GM21528 (cell line): ENCODE measurements around the gene ABI3BP.
"Not testable (repeated sequence)": the region's sequence is repeated elsewhere in the genome, so short reads cannot be mapped to it uniquely, and the experiment has no call there.

ENCODE experiments used
- ATAC-seq: cut with Tn5 transposase; IDR thresholded peaks from one replicate; pipeline ENCODE4 v1.9.1; 2021; ENCODE audit warnings: mild to moderate bottlenecking, moderate library complexity; ENCODE audit not compliant: unreplicated experiment, low FRiP score

ABI3BP gene, protein sequence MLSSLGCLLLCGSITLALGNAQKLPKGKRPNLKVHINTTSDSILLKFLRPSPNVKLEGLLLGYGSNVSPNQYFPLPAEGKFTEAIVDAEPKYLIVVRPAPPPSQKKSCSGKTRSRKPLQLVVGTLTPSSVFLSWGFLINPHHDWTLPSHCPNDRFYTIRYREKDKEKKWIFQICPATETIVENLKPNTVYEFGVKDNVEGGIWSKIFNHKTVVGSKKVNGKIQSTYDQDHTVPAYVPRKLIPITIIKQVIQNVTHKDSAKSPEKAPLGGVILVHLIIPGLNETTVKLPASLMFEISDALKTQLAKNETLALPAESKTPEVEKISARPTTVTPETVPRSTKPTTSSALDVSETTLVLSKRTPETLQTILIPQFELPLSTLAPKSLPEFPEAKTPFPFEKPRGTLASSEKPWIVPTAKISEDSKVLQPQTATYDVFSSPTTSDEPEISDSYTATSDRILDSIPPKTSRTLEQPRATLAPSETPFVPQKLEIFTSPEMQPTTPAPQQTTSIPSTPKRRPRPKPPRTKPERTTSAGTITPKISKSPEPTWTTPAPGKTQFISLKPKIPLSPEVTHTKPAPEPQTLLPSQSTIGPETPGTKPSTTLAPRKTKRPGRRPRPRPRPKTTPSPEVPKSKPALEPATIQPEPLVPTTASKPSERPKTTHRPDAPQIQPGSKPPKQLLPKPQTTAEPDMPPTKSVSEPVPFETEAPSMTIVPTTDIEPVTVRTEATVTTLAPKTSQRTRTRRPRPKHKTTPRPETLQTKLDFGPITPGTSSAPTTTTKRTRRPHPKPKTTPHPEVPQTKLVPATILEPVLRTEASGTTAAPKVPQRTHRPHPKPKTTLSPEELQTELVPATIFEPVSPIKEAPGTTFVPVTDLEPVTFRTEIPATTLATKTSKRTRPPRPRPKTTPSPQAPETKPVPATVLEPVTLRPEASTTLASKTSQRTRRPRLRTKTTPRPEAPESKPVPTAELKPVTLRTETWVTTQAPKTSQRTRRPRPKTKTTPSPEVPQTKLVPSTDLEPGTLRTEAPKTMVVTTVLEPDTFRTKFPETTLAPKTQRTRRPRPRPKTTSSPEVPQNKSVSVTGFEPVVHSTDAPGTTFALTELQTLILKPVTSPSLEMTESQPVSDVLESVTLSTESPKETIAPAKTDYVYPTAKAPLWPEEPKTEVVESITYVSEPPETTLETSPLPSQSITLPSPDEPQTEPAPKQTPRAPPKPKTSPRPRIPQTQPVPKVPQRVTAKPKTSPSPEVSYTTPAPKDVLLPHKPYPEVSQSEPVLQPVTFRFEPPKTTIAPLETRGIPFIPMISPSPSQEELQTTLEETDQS (N-terminal part only)

DNA sequence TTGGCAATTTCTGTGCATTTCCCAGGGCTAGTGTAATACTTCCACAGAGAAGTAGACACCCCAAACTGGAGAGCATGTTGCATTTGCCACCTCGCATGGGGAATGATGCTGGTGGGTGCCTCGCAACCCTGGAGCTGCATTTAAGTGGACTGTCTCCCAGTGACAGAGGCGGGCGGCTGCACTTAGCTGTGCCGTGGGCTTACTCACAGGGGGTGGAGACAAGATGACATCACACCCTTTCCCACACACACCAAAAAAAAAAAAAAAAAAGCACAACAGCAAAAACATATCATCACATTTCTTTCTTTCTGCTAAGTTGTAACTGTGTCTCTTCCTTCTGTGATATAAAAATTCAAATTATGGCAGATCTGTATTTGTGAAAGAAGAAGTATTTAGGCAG lies at the start of gene ABI3BP:
Gene ABI3BP, minus strand, starts transcription at position 113 of the 400 bp plus-strand sequence. Its CDS starts 37 bp downstream, at position 76.
- no peak for ATAC-seq

DNA sequence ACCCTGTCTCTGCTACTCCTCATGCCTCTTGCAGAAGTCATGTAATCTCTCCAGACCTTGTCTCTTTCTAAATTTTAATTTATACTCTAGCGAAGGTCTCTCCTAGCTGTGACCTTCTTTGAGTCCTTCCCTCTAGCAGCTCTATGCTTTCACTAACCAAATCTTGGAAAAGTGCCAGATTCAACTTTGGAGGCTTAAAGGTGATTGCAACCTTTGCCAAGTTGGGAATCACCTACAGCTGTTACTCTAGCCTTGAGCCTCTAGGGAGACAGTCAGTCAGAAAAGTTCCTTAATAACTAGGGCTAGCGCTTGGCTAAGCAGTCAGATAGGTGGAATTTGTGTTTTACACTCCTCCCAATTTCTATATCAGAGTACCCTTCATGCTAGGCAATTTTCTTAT lies 46.1 kb upstream of the ABI3BP start:
- ATAC-seq: no peak

DNA sequence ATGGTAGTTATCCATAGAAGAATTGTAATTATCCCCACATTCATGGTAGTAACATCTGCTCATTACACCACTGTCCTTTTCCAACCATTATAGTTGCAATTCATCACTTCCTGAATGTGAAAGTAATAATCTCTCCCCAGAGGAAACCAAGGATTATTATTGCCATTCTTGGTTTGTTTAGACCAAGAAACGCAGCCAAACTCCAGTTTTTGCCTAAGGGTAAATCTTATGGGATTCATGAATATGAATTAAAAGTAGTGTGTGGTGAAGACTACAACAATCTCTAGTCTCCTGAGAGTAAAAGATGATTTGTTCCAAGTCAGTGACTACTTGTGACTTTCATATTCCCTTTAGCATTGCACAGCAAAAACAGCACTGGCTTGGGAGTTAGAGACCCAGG lies 45.7 kb upstream of the ABI3BP start:
- ATAC-seq: no peak

DNA sequence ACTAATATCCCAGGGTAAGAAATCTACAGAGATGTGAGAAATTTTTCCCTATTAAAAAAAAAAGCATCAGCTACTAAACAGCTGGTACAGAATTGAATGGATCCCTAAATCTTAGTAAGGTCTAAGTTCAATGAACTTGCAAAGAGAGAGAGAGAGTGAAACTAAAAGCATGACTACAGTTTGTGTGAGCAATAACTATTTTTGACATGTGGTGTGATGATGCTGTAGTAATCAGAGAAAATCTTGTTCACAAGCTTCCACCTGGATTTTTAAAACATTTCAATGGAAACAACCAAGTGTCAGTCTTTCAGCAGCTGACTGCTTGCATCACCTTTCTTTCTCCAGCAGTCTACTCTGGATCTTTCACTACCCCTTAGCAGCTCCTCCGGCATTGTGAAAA lies 45.2 kb upstream of the ABI3BP start:
- no peak for ATAC-seq

DNA sequence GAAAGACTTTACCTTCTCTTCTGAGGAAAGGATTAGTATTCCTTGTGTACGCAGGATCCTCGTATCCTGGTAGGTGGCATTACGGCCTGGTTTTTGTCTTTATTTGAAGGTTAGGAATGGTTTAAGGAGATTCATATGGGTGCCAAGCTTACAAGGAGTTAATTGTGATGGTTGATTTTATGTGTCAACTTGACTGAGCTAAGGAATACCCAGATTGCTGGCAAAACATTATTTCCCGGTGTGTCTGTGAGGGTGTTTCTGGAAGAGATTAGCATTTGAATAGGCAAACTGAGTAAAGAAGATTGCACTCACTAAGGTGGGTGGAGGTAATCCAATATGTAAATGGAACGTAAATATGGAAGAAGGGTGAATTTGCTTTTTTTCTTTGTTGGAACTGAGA lies 44.4 kb upstream of the ABI3BP start:
- no peak for ATAC-seq

DNA sequence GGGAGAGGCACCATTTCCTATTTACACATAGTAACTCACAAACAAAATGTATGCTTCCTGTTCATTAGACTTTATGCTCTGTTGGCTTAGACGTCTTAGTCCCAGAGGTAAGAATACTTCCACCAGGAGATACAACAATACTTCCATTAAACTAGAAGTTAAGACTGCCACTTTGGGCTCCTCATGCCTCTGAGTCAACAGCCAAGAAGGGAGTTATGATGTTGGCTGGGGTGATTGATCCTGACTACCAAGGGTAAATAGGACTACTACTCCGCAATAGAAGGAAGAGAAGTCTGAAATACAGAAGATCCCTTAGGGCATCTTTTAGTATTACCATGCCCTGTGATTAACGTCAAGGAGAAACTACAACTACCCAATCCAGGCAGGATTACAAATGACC lies 43.5 kb upstream of the ABI3BP start:
- no peak for ATAC-seq

DNA sequence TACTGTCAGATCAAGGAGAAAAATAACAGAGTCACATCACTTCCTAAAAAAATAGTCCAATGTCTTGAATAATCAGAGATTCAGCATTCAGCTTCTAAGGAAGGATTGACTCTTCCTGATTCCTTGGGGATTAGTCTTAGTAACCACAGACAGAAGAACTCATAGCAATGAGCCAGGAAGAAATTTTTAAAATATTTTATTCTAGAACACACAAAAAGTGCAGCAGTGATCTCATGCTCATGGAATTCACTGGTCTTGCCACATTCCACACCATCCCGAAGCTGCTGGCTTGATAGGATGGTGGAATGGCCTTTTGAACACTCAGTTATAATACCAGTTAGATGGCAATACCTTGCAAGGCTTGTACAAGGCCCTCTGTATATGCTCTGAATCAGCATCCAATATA lies 43.0 kb upstream of the ABI3BP start:
- no peak for ATAC-seq

DNA sequence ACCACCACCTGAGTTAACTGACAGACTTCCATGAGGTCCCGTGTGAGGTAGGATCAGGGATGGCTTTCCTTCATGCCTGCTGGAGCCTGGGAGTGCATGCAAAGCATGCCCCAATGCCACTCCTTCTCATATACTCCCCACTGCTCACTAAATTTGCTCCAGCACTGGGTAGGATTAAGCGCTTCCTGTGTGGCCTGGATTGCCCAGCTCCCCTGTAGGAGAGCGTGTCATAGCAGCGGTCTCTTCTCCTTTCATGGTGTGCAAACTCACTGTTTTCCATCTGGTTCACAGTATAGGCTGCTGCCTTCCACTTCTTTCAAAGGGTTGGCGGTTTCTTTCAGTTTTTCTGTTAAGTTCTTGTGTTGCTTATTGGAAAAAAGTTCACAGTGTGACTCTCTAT lies 34.1 kb upstream of the ABI3BP start:
- ATAC-seq: no peak

DNA sequence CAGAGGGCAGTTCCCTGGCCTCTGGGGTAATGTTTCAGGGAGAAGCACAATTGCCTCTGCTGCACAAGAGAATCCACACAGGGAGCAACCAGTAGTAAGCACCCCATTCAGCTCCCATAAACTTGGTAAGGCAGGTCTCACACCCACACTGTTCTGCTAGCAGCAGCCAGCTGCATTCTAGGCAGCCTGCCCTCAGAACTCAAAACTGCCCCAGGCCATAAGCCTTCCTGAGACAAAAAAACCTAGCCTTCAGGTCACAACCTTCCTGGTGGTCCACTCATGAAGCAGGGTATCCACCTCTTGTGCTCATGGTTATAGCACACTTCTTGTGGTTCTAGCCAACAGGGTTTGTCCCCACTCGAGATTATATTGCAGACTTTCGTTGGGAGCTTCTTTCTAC lies 33.7 kb upstream of the ABI3BP start:
- no peak for ATAC-seq

DNA sequence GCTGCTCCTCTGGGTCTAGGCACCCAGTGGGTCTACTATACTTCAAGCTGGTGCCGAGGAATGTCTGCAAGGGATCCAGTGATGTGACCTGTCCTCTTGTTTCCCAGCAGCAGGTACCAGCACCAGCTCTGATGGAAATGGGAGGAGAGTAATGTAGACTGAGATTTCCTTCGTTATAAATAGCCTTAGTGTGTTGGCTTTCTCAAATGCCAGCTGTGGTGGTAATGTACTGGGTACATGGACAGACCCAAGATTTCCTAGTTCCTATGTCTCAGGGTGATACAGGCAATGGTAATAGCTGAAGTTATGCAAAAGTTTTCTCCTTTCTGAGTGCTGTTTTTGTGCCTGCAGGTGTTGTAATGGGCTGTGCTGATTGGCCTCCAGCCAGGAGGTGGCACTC lies 33.0 kb upstream of the ABI3BP start:
- ATAC-seq: no peak

DNA sequence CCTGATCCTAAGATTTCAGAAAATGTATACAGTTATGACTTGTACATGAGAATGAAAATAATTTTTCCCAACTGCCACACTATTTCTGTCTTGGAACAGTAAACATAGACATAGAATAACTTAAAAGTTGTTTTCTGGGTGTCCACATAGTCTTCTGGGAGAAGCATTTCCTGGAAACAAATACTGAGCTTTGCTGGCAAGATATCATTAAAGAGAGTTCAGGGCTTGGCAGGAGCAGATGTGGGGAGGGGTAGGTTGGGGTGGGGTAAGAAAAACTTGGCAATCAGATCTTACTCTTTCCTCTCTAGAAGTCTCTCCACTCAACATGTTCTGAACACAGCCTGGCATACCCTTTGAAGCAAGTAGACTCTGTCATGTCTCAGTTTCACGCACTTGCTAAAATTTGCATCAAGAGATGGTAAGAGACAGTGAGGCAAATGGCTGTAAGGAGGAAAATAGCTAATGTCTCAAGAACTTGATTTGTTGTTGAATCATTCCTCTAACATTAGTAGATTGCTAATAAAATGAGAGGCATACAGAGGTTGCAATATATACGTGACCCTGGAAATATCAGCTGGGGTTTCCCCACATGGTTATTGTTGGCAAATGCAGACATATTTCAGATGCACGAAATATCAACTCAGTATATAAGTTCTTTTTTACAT lies 27.3 kb upstream of the ABI3BP start:
- ATAC-seq: no peak

DNA sequence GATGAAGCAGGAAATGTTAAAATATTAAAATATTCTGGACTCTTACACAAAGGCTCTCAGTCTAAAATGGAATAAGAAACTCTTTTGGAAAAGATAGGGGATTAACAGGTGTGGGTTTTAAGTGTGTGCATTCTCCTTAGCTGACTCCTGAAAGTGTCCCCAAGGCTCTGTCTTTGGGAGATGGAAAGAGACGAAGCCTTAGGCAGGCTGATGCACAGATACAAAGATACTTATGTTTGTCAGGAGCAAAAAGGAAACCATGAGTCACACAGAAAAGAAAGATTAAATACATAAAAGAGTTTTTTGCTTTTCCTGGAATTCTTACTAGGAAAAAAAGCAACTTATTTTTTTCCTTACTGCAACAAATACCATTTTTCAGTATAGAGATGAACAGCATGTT lies 23.8 kb upstream of the ABI3BP start:
- ATAC-seq: no peak

DNA sequence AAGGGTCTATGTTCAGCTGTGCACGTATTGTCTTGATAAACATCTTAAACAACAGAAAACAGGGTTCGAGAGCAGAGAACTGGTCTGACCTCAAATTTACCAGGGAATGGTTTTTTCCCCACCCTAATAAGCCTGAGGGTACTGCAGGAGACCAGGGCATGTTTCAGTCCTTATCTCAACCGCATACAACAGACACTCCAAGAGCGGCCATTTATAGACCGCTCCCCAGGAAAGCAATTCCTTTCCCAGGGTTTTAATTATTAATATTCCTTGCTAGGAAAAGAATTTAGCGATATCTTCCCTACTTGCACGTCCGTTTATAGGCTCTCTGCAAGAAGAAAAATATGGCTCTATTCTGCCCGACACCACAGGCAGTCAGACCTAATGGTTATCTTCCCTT lies 19.1 kb upstream of the ABI3BP start:
- not testable (repeated sequence) for ATAC-seq

DNA sequence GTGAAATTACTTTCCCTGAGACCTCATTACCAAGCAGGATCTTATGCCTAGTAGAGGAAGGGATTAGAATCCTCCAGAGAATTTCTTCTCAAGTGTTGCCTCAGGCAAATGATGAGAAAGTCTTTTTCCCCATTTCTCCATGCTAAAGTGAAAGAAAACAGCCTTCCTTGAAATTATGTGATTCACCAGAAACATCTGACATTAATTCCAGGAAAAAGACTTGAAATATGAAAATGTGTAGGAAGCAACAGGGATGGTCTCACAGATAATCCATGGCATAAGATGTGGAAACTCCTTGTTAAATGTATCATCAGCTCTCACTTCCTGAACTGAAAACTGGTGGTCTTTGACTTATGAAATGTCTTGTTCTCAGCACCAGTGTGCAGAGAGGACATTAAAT lies 17.9 kb upstream of the ABI3BP start:
- no peak for ATAC-seq

DNA sequence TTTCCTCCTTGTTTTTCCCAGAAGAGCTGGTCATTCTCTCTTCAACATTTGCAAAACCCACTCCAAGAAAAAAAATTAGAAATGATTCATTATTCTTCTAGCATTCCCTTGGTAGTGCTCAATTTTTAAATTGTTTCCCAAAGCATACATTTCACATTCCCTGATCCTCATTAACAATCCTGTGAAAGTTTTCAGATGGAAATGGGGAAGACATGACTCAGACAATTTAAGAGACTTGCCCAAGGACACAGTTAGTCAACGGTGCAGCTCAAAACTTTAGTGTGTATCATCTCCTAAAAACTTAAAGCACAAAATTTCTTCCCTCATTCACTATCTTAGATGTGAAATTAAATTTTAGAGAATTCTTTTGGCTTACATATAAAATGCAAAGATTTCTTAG lies 17.1 kb upstream of the ABI3BP start:
- no peak for ATAC-seq

DNA sequence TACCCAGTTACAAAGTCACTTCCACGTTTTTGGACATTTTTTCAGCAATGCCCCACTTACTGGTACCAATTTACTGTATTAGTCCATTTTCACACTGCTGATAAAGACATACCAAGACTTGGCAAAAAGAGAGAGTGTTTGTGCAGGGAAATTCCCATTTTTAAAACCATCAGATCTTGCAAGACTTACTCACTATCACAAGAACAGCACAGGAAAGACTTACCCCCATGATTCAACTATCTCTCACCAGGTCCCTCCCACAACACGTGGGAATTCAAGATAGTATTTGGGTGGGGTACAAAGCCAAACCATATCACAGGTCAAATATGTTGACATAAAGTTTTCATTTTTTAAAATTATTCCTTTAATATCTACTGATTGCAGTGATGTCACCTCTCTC lies 16.2 kb upstream of the ABI3BP start:
- ATAC-seq: no peak

DNA sequence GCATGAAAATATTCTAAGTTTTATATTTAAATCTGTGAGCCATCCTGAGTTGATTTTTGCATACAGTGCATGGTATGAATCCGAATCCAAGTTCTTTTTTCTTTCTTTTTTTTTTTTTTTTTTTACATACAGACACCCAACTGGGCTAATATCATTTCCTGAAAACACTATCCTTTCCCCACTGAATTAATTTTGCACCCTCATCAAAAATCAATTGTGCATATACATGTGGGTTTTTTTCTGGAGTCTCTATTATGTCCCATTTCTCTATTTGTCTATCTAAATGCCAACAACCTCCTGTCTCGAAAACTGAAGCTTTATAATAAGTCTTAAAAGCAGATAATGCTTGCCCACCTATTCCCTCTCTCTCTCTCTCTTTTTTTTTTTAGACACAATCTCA lies 5.9 kb upstream of the ABI3BP start:
- no peak for ATAC-seq

DNA sequence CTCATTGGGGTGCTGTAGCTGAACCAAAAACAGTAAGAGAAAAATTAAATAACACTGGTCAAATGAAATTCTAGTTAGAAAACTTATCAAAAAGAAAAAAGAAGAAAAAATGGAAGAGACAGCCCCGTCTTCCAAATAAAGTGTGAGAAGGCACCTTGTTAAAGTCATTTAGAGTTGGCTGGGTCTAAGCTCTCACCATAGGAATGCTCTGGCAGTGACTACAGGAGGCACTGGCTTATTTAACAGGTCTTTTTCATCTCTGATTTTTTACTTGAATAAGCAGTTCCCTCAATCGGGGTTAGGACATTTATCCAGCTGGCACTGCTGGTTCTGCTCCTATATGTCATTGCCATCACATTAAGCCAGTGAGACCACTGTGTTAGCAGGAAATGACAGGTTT lies 1.6 kb upstream of the ABI3BP start:
- no peak for ATAC-seq

DNA sequence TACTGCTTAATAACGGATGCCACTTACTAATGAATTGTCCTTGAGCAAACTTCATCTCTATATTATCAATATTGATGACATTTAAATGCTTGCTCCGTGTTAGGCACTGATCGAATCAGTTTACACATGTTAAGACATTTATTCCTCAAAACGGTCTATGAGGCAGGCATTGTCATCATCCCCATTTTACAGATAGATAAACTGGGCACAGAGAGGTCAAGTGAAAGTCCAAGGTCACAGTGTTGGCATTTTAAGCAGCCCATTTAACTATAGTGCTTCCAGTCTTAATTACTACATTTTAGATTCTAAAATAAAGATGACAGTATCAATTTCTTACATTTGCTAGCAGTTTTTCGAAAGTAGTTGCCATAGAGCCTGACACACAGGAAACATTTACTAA lies 966 bp upstream of the ABI3BP start:
- ATAC-seq: no peak

DNA sequence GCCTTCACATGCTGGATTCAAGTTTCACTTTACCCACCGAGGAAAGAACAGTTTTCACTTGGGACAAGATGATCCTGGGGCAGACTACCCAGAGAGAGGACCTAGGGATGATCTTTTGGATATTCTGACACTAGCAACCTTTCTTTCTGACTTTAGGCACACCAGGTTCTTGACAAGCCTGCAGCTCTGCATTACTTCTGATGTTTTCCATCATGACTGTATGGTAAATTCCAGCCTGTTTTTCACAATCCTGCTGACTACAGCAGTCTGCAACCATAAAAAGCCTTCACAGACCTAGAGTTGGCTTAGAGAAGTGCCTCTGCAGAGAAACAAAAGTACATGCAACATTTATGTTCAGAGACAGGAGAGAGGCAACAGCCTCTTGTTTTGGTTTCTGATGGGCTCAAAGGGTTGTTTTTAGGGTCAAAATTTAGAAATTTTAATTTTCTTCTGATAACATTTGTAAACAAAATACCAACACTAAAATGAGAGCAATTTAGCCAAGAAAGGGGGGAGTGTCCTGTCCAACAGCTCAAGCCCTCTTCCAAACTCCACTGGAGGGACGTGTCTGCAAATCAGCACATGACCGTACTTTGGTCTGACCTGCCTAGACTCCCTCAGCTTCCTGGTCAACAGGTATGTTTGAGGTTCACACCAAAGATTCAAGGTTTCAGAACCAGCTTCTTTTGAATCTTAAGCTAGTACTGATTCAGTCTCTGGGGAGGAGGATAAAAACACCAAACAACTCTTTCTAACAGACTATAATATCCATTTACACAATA lies 799 bp downstream of the ABI3BP start:
- ATAC-seq: no peak
